NCI-H1105 (cell line): ENCODE data around the gene RAP1GAP2.
A peak's percentile ranks its signal among the peaks of the same experiment; 100 is the strongest.

Source experiments
- DNase-seq: peaks from one replicate; lab custom pipeline; 2025; lab: John Stamatoyannopoulos, UW

RAP1GAP2 gene

GRCh38 chr17:2853283-2854142, 57.3 kb downstream of the RAP1GAP2 start:
- DNase-seq: peak; percentile 25

DNA sequence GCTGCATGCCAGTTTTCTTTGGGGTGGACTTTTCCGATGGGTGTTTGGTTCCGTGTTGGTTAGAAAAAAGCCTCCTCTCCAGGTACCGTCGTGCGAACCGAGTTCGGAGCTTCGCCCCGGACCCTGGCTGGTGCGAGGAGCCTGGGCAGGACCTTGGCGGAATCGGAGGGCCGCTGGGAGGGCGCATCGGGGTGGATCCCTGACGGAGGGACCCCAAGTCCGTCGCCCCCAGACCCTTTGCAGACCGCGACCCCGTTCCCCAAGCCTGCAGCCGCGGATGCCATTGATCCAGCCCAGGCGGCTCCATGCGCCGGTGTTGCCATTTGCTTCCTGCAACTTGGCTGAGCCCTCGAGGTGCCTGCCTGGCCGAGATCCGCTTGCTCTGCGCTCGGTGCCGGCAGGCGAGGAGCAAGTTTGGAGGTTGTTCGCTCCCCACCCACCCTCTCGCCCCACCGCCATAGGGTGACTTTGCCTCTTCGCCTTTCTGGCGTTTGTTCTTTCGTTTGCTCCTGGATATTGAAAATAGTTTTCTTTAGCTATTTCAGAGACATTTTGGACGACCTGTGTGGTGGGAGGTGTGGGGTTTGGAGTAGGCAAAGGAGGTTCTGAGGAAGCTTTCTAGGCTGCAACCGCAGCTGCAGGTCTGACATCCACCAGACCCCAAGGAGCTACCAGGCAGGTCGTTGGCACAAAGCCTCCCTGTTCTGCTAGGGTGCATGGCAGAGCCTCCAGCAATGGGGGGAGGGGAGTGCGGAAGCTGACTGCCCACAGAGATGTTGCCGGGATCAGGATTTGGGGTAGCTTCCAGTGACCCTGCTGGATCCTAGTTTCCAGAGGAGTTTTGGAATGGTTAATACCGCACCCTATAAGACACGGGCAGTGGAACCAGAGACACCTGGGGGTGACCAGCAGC, 58.2 kb downstream of the RAP1GAP2 start:
- DNase-seq: peak; percentile 6

DNA sequence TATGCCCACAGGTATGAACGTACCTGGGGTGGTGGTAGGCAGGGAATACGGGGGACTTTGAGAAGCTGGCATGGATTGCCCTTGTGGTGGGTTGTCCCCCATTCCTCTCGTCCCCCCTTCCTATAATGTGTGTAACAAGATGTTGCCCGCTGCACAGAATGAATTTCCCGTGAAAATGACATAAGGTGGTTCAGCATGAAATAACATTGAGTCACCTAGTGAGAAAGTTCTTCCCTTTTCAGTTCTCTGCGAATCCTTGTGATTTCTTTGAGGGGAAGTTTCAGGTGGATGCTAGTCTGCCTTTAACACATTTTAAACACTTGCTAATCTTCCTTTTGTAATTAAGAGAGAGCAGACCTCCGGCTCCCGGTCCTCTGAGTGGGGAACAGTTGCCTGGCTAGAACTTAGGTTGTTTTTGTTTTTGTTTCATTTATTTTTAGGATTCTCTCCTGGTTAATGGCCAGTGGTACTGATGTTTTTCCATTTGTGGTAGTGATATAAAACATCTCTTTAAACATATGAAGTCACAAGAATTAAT, 58.9 kb downstream of the RAP1GAP2 start:
- DNase-seq: no peak

- DNase-seq: no peak
Measured at GRCh38 chr17:2856727-2857126, 60.5 kb downstream of the RAP1GAP2 start.

DNA sequence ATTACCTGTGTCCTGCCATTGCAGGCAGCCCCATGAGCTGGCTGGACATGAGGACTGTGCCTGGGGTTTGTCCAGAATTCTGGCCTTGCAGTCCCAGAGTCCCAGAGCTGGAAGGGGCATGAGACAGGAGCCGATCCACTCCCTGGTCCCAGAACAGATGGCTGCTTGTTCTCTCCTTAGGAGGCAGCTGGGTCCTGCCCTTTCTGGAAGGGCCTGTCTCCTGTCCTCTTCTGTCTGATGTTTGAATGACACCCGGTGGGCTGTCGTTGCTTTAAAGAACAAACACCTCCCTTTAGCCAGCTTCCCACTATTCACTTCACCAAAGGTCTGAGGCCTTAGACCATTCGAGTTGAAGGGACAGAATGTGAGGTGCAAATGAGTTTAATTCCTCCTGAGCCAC, 63.8 kb downstream of the RAP1GAP2 start:
- DNase-seq: no peak

DNA sequence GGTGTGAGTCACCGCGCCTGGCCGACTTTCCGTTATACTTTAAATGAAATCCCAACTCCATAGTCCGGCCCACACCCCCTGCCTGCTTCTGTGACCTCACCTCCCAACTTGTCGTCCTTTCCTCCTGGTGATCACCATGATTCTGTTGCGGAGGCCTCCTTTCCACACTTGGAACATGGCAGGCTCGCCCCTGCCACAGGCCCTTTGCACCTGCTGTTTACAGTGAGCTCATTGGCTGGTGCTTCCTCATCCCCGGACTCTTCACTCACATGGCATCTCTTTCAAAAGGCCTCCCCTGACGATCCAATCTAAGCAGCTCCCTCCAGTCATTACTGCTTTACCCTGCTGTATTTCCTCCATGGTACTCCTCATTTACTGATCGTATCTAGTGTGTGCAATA, 64.6 kb downstream of the RAP1GAP2 start:
- DNase-seq: no peak

DNA sequence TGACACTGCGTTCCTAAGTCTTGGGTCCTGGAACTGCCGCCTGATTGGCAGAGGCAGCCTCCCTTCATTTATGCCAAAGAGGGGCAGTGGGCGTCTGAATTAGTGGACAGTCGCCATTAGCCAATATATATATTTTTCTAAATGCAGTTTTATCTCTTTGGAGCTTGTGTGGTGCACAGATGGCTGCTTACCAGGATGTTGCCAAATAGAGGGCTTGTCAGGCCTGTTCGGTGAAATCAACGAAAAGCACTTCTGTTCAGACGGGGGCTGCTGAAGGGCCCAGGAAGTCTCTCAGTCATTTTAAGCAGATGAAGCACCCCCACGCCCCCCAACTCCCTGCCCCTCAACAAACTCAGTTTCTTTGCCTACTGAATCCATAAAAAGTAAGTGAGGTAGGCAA, 66.0 kb downstream of the RAP1GAP2 start:
- DNase-seq: no peak

- DNase-seq: no peak
Measured at GRCh38 chr17:2863204-2863603, 67.0 kb downstream of the RAP1GAP2 start.

- DNase-seq: no peak
Measured at GRCh38 chr17:2865228-2865627, 69.0 kb downstream of the RAP1GAP2 start.

- no peak for DNase-seq
Measured at GRCh38 chr17:2867441-2868424, 71.5 kb downstream of the RAP1GAP2 start.

DNA sequence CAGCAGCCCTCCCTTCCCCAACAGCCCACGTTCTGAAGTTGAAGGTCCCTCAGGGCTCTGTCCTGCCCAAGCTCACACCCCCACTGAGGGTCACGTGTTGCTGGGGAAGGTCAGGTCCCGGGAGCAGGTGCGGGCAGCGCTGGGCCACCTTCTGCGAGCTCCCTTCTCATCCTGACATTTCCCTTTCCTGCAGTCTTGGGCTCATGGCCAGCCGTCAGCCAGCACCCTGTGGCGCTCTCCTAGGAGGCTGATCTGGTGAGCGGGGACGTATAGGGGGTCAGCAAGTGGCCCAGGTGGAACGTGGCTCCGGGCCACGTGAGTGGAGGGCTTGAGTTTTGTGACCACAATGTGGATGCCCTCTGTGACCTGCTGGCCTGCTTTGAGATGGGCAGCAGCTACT, 73.4 kb downstream of the RAP1GAP2 start:
- DNase-seq: no peak

DNA sequence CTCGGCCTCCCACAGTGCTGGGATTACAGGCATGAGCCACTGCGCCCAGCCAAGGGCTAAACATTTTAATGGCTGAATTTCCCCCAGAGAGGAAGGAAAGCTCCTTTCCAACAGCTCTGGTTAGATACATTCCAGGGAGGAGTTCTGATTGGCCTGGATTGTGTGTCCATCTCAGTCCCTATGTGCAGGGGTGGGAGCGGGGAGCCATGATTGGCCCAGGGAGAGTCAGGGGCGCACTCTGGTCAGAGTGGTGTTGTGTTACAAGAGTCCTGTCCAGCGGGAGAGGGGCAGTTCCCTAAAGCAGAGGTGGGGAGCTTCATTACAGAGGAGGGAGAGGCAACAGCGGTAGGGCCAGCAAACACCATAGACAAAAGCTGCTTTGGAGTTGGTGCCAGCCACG, 75.0 kb downstream of the RAP1GAP2 start:
- DNase-seq: no peak

DNA sequence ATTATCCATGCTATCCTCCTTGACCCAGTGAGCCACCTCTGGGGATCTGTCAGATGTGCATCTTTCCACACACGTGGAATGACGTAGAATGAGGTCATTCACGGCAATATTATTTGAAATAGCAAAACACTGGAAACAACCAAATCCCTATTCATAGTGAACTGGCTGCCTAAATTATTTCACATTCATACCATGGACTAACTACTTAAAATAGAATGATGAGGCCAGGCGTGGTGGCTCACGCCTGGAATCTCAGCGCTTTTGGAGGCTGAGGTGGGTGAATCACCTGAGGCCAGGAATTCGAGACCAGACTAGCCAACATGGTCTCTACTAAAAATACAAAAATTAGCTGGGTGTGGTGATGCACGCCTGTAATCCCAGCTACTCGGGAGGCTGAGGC, 75.5 kb downstream of the RAP1GAP2 start:
- no peak for DNase-seq

DNA sequence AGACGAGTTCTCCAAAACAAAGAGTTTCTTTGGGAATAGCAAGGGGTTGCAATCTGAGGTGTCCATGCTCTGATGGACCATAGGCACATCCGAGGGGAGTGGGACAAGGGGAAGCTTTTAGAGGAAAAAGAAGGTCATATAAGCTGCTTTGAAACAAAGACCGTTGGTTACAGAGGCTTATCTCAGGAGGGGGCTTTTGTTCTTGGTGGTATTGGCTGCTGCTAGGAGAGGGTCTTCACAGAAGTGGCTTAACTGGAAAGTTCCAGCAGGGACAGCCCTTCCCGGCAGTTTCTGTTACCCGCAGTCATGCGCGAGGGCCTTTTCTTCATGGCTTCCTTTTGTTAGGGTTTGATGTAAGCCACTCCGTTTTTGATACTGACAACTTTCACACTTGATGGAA, 76.0 kb downstream of the RAP1GAP2 start:
- no peak for DNase-seq

DNA sequence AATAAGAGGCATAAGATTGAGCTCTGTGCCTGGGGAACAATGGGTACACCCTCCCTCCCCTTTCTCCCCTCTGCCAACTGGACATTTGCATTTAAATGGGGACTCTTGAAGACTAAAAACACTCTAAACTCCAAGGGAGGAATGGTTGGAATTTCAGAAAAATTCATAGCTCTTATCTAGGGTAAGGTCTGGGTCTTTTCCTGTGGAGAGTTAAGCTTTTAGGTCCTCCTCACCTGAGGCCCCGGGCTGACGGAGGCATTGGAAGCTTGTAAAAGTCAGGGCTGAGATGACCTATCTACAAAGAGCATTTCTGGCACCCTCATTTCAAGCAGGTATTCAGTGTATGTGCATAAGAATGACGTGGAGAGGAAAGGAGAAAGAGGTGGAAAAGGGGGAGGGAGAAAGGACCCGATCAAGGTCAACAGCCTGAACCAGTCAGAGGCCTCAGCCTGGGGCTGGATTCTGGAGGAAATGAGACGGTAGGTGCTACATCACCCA, 78.0 kb downstream of the RAP1GAP2 start:
- no peak for DNase-seq

DNA sequence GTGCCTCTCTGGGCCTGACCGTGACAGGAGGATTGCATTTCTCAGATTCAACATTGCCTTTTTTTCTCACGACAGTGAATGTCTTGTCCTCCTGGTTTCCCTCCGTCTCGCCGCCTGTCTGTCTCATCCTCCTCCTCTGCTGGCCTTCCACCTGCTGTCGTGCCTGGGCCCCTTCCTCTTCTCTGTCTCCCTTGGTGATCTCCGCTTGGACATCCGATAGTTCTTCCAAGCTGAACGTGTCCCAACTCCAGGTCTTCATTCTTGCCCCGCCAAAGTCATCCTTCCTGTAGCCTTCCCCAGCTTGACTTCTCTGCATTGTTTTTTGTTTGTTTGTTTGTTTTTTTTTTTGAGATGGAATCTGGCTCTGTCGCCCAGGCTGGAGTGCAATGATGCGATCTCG, 79.4 kb downstream of the RAP1GAP2 start:
- no peak for DNase-seq

DNA sequence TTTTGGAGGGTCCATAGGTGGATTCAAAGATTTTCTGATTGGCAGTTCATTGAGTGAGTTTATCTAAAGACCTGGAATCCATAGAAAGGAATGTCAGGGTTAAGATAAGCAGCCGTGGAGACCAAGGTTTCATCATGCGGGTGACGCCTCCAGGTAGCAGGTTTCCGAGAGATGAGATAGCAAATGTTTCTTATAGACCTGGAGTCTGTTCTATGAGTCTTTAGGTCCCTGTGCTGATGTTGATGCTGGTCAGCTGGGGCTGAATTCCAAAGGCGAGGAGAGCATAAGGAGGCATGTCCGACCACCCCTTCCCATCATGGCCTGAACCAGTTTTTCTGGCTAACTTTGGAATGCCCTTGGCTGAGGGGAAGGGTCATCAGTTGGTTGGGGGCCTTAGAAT, 80.2 kb downstream of the RAP1GAP2 start:
- no peak for DNase-seq

- no peak for DNase-seq
Measured at GRCh38 chr17:2878751-2879254, 82.6 kb downstream of the RAP1GAP2 start.

DNA sequence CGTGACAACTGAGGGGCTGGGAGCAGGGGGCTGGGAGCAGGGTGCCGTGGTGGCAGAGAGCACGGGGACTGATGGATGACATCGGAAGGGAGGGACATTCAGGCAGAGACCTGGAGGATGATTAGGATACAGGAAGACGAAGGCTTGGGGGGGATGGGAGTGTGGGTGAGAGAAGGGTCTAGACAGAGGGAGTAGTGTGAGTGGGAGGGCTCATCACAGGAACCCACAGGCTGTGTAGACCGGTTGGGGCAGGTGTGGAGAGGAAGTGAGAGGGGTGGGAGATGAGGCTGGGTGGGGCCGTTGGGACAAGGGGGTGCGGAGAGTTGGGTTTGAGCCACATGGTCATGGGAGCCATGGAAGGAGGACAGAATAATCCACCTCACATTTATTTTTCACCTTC, 83.8 kb downstream of the RAP1GAP2 start:
- DNase-seq: no peak

DNA sequence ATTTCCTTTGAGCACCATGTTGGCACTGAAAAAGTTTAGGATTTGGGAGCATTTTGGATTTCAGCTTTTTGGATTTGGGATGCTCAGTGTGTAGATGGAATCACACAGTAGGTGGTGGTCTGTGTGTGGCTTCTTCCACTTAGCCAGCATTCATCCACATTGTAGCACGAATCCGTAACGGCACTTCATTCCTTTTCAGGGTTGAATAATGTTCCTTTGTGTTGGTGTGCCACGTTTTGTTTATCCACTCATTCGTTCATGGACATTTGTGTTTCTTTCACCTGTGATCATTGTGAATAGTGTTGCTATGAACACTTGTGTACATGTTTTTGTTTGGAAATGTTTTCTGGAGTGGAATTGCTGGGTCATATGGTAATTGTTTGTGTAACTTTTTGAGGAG, 85.1 kb downstream of the RAP1GAP2 start:
- DNase-seq: no peak

GRCh38 chr17:2883544-2884213, 87.4 kb downstream of the RAP1GAP2 start:
- peak; percentile 5 for DNase-seq
